MG63 (cell line): ENCODE results near the gene DHX58. TPM values are rescaled to one million over a fixed set of nuclear protein-coding genes. Genes with fewer than 3 reads are reported as not detected.

Experiments used
- DNase-seq: peaks from one replicate; pipeline ENCODE4 v3.0.0-alpha.2; 2020
- H3K27me3 ChIP-seq: fragments of 250-450 bp; sonication (Bioruptor Pico); 2 replicates; pipeline ENCODE4 v1.5.1; 2020; ENCODE audit warnings: mild to moderate bottlenecking, moderate library complexity
- H3K36me3 ChIP-seq: fragments of 250-450 bp; sonication (Bioruptor Pico); 2 replicates; pipeline ENCODE4 v1.5.1; 2020; ENCODE audit warnings: mild to moderate bottlenecking, moderate library complexity
- H3K4me3 ChIP-seq: fragments of 250-450 bp; sonication (Bioruptor Pico); 2 replicates; pipeline ENCODE4 v1.5.1; 2020; ENCODE audit warnings: mild to moderate bottlenecking, moderate library complexity
- H3K9me3 ChIP-seq: fragments of 250-450 bp; sonication (Bioruptor Pico); 2 replicates; pipeline ENCODE4 v1.5.1; 2020; ENCODE audit warnings: mild to moderate bottlenecking, moderate library complexity
- total RNA-seq: library from RNA; depleted of rRNA; stranded (reverse); fragments of >200 nt; shearing (Covaris generic); gene quantifications from 2 replicates; pipeline ENCODE4 v1.2.3, GENCODE V29; 2014; ENCODE audit warnings: low replicate concordance

Gene DHX58
- total RNA-seq, 1 experiment from 2014 or later: 3.2 TPM

DNA sequence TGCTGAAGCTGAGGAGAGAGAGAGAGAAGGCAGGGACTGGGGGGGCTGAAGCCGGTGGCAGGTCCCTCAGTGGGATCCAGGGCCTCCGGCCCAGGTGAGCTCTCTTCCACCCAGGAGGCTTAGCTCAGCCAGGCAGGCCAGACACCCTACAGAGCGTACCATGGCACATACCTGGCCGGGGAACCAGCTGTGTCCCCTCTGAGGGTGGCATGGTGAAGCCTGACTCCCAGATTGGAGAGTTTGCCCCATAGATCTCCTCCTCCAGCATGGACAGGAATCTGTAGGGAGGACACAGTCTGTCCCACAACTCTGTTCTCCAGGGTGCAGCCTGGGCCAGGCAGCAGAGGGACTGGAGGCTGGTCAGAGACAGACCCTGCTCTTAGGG lies 5.6 kb upstream of the DHX58 start:
- H3K9me3 ChIP-seq: no peaks in the 10 kb centered on the region
- no peak for DNase-seq
- peaks cover 69% of the 10 kb centered on the region for H3K36me3 ChIP-seq
- H3K4me3 ChIP-seq: no peak overlapping the region
- no peaks in the 10 kb centered on the region for H3K27me3 ChIP-seq

- Histone ChIP-seq H3K4me3 (no peak overlapping the region), H3K27me3 (no peaks in the 10 kb centered on the region), H3K9me3 (no peaks in the 10 kb centered on the region), H3K36me3 (peaks cover 69% of the 10 kb centered on the region)
- DNase-seq: no peak
Observed at GRCh38 chr17:42117397-42118125, 5.0 kb upstream of the DHX58 start.

GRCh38 chr17:42116705-42117396 lies 4.3 kb upstream of the DHX58 start:
- H3K36me3 ChIP-seq: peaks cover 69% of the 10 kb centered on the region
- H3K4me3 ChIP-seq: no peak overlapping the region
- no peaks in the 10 kb centered on the region for H3K27me3 ChIP-seq
- peak; percentile 62 for DNase-seq
- H3K9me3 ChIP-seq: no peaks in the 10 kb centered on the region

GRCh38 chr17:42114118-42114517 lies 1.6 kb upstream of the DHX58 start:
- no peak for DNase-seq
- Histone ChIP-seq H3K27me3 (no peaks in the 10 kb centered on the region), H3K36me3 (peaks cover 52% of the 10 kb centered on the region), H3K9me3 (no peaks in the 10 kb centered on the region), H3K4me3 (no peak overlapping the region)

DNA sequence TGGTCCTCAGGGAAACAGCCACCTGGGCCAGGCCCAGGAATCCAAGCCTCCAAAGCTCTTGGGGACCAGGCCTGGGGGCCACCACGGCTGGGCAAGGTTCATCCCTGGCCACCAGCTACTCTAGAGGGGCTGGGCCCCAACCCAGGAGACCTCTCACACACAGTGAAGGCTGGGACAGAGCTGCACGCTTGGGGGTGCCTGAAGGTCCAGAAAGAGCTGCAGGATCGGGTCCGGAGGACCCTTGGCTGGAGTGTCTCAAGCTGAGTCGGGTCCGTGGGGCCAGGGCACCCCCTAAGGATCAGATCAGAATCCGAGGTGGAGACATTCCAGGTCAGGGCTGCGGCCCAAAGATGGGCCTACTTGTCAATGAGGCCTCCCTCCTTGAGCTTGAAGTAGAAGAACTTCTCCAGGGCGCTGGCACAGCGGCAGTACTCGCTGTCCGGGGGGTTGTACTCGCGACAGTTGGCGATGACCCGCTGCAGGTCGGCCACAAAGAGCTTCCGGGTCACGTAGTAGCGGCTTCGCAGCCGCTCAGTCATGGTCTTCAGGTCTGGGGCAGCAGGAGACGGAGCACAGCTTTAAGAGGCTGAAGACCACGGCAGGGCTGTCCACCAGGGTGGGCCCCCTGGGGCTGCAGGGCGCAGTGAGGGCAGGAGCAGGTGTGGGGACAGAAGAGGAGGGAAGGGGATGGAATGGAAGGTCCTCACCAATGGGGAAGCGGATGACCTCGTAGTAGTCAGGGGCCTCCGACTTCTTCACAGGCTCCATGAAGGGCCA lies 967 bp upstream of the DHX58 start:
- no peak for DNase-seq
- H3K27me3 ChIP-seq: no peaks in the 10 kb centered on the region
- peaks cover 46% of the 10 kb centered on the region for H3K36me3 ChIP-seq
- no peak overlapping the region for H3K4me3 ChIP-seq
- H3K9me3 ChIP-seq: no peaks in the 10 kb centered on the region

DNA sequence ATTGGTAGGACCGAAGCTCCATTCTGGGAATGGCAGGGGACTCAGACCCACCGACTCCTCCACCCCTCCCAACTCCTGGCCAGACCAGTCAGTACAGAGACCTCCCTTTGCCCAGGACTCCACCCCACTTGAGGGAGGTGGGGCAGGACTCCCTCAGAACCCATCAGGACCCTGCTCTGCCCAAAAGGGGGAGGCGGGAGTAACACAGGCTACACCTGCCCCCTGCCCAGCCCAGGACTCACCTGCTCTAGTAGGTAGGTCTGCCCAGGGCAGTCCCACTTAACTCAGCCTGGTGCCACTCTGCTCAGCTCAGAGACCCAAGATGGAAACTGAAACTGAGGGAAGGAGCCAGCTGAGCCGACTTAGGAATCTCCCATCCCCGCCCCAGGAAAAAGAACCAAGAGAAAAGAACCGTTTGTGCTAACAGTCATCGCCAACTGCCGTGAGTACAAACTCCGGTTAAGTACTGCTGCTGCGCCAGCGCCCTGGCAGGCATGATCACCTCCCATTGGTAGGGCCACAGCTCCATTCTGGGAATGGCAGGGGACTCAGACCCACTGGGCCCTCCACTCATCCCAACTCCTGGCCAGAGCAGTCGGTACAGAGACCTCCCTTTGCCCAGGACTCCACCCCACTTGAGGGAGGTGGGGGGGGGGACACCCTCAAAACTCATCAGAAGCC lies 503 bp downstream of the DHX58 start:
- no peaks in the 10 kb centered on the region for H3K9me3 ChIP-seq
- no peaks in the 10 kb centered on the region for H3K27me3 ChIP-seq
- DNase-seq: peak; percentile 60
- peak overlapping the region; percentile 52 for H3K4me3 ChIP-seq
- H3K36me3 ChIP-seq: peaks cover 31% of the 10 kb centered on the region

DNA sequence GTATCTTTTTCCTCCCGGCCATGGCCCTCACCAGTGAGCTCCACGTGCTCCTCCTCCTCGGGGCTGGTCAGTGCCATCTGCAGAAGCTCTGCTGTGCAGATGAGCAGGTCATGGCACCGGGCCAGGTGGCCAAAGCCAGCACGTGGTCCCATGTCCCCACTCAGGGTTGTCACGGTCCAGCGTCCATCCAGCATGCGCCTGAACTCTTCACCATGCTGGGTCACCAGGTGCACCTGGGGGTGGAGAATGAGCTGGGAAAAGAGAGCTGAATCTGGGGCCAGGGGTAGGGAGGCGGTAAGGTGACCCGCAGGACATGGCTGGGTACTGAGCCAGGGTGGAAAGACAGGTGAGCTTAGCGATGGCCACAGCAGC lies 1.3 kb downstream of the DHX58 start:
- DNase-seq: no peak
- peaks cover 24% of the 10 kb centered on the region for H3K36me3 ChIP-seq
- no peaks in the 10 kb centered on the region for H3K9me3 ChIP-seq
- H3K4me3 ChIP-seq: no peak overlapping the region
- H3K27me3 ChIP-seq: no peaks in the 10 kb centered on the region

DNA sequence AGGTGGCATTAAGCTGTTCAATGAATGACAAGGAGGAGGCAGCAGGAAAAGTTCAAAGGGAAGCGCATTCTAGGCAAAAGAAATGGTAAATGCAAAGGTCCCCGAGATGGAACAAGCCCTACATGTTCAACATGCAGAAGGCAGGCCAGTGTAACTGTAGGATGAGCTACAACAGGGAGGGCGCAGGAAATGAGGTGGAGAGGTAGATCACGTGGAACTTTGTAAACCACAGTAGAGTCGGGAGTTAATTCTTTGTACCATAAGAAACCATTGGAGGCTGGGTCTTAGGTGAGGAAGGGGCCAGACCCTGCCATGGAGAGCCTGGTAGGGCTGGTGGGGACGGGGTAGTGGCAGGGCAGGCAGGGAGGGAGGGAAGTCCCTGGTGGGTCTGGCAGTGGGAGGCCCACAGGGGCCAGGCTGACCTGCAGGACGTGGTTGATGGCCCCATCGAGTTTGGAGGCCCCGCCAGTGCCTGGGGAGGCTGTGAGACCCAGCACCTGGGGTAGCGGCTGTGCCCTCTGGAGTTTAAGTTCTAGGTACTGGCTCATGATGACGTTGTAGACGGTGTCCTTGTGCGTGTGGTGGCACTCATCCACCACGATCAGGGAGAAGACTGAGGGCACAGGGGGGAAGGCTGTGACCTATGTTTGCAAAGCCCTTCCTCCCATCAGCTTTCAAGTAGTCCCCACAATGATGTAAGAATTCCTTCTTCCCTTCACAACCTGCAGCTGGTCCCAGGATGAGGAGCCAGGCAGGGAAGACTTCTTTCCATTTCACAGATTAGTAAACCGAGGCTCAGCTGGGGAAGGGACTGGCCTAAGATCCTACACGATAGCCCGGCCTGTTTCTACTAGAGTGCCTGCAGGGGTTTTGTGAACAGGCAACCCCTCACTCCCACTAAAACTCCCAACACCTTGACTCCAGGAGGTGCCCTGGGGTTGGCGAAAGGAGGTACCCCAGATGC lies 1.9 kb downstream of the DHX58 start:
- Histone ChIP-seq H3K36me3 (peaks cover 17% of the 10 kb centered on the region), H3K9me3 (no peaks in the 10 kb centered on the region), H3K27me3 (no peaks in the 10 kb centered on the region), H3K4me3 (no peak overlapping the region)
- no peak for DNase-seq

DNA sequence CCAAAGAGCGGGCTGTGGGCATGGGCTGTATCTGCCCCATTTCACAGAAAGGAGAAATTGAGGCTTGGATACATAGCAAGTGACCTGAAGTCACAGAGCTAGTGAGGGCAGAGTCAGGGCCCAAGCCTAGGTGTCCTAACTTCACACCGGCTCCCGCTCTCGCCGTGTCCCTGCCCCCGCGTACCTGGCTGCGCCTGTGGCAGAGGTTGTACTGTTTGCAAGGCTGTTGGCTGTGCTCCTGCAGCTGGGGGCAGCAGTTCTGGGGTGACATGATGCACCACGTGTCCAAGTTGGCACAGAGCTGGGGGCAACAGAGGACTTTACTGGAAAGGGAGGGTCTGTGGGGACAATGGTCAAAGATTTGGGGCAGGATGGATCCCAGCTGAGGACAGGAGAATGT lies 3.4 kb downstream of the DHX58 start:
- H3K4me3 ChIP-seq: no peak overlapping the region
- DNase-seq: no peak
- peaks cover 11% of the 10 kb centered on the region for H3K36me3 ChIP-seq
- no peaks in the 10 kb centered on the region for H3K9me3 ChIP-seq
- H3K27me3 ChIP-seq: no peaks in the 10 kb centered on the region

DNA sequence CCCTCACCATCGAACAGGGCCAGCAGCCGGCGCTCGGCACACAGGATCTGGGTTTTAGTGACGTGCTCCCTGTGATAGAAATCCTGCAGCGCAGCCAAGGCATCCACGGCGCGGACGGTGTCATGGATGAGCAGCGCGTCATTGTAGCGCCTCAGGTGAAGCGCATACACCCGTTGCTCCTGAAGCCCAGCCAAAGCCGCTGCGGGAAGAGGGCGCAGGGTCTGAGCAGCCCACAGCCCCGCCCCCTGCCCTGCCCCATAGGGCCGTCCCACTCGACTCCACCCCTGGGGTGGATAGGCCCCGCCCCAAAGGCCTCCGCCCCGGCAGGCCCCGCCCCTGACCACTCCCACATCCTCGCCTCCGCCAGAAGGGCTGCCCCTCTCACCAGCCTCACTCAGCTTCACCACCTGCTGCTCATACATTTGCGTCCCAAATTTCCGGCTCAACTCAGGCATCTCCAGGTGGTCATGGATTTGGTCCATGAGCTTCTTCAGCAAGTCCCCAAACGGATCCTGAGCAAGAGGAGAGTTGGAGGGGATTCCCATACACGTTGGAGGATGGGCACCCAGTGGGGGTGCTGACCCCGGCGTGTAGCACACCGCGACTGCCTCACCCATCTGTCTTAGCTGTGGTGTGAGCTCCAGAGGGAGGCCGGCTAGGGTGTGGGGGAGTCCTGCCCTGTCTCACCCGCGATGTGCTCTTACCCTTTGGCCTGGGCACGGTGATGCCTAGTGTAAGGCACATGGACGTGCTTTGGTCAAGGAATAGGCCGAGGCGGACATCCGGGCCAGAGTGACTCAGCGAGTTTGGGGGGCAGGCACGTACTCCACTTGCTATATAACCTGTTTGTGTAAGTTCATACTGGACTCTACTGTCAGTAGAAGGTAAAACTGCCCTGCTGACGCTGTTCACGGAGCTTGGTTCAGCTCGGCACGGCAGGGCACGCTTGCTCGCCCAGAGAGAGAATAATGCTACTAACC lies 4.6 kb downstream of the DHX58 start:
- Histone ChIP-seq H3K36me3 (no peaks in the 10 kb centered on the region; the same call in 1 of the 2 replicates), H3K27me3 (no peaks in the 10 kb centered on the region), H3K4me3 (no peak overlapping the region), H3K9me3 (no peaks in the 10 kb centered on the region)
- DNase-seq: peak; percentile 26

- no peak for DNase-seq
- Histone ChIP-seq H3K4me3 (no peak overlapping the region), H3K9me3 (no peaks in the 10 kb centered on the region), H3K27me3 (no peaks in the 10 kb centered on the region), H3K36me3 (no peaks in the 10 kb centered on the region)
Observed at GRCh38 chr17:42107124-42107523, 5.4 kb downstream of the DHX58 start.

DNA sequence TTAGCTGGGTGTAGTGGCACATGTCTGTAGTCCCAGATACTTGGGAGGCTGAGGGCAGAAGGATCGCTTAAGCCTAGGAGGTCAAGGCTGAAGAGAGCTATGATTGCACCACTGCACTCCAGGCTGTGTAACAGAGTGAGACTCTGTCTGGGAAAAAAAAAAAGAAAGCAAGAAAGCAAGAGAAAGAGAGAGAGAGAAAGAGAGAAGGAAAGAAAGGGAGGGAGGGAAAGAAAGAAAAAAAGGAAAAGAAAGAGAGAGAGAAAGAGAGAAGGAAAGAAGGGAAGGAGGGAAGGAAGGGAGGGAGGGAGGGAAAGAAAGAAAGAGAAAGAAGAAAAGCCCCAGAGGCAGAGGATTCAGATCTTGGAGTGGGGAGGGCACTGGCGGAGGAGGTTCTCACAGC lies 6.5 kb downstream of the DHX58 start:
- Histone ChIP-seq H3K36me3 (no peaks in the 10 kb centered on the region), H3K9me3 (no peaks in the 10 kb centered on the region), H3K27me3 (no peaks in the 10 kb centered on the region), H3K4me3 (no peak overlapping the region)
- no peak for DNase-seq

DNA sequence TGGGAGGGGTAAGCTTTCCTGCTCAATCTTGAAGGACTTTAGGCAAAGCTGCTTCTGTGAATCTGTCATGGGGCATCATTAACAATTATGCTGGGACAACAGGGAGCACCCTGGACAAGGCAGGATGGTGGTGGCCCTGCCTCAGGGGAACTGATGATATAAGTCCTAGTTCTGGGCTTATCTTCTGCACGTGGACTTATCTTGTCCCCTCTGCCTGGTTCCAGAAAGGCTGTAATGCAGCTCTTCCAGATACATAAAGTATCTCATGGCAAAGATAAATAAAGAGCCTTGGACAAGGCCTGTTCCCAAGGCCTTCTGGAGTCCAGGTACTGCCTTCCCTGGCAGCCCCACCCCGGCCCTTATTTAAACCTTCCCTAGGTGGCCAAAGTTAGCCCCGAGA lies 8.2 kb downstream of the DHX58 start:
- no peak for DNase-seq
- H3K36me3 ChIP-seq: no peaks in the 10 kb centered on the region
- no peaks in the 10 kb centered on the region for H3K9me3 ChIP-seq
- no peaks in the 10 kb centered on the region for H3K27me3 ChIP-seq
- no peak overlapping the region for H3K4me3 ChIP-seq

DNA sequence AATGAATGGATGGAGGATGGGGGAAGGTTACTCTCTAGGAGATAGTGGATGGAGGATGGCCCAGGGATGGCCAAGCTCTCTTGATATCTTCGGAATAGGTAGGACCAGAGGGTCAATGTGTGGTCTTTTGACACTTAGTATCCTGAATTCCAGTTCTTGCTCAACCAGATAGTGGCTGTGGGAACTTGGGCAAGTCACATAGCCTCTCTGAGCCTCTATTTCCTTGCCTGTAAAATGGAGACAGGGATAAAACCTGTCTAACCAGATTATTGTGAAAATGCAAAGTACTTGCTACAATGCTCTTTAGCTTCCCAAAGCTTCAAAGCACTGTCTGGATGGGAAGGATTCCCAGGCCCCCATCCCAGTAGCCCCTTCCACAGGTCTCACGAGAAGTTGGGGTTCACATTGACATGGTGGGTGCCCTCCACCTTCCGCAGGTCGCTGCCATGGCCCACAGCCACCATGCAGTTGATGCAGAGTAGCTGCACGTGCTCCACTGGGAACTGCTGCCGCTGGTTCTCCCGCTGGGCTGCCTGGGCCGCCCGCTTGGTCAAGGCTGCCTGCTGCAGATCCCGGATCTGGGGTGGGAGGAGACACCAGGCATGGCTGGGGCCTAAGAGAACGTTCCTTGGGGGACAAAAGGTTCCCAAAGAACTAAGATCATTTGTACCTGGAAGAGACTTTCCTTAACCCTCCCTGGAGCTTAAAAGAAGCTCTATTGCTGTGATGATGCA lies 9.1 kb downstream of the DHX58 start:
- Histone ChIP-seq H3K27me3 (no peaks in the 10 kb centered on the region), H3K4me3 (no peak overlapping the region), H3K9me3 (no peaks in the 10 kb centered on the region), H3K36me3 (no peaks in the 10 kb centered on the region)
- DNase-seq: no peak
